Left lobe of liver (tissue), 2 donors: ENCODE measurements around the gene NR6A1. TPM values are rescaled to one million over a fixed set of nuclear protein-coding genes. Genes with fewer than 3 reads are reported as not detected.
"Not testable (repeated sequence)": the region's sequence is repeated elsewhere in the genome, so short reads cannot be mapped to it uniquely, and the experiment has no call there.

Source experiments
- ATAC-seq: fragments of 200-7000 bp; cut with Tn5 transposase; one replicate; pipeline ENCODE4 v1.9.1; 2020; ENCODE audit warnings: mild to moderate bottlenecking, moderate library complexity
- DNase-seq: peaks from one replicate; pipeline ENCODE4 v3.0.0-alpha.2; 2020; ENCODE audit warnings: low spot score
- total RNA-seq: library from RNA; stranded (reverse); gene quantifications from one replicate; pipeline ENCODE4 v1.2.1, GENCODE V29; 2021
- donor health status: DM: no; HTN: no; CAD: no; lungs with moderate emphysema.
- donor health status: DM: no; HTN: yes; CAD: no.

Gene NR6A1
- total RNA-seq, 1 donor from 2014 or later, result 2.4 TPM

GRCh38 chr9:124623966-124624734 lies 147.0 kb downstream of the NR6A1 start:
- no peak for DNase-seq

GRCh38 chr9:124622882-124623281 lies 148.2 kb downstream of the NR6A1 start:
- ATAC-seq (no peak), DNase-seq (no peak)

More at GRCh38 chr9:124623966-124624734, 147.0 kb downstream of the NR6A1 start:
- ATAC-seq, result no peak

- DNase-seq (no peak), ATAC-seq (no peak)
These were observed 149.5 kb downstream of the NR6A1 start for GRCh38 chr9:124621371-124622328.

DNA sequence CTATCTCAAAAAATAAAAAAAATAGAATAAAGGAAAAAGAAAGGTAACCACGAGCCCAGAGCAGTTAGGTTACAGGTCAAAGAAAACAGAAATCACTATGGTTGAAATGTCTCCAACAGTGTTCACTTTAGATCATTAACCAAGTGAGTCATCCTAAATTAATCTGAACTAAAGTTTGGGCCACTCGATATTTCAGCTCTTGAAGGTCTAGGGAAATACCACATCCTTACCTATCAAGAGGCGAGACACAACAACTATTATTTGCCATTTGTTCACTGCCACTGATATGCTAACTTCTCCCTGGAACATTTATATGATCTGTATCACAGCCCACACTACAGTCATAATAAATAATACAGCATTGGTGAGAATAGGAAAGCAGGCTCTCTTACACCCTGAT lies 152.6 kb downstream of the NR6A1 start:
- DNase-seq, result no peak
- peak; percentile 46 for ATAC-seq

- DNase-seq (peak; percentile 81), ATAC-seq (peak; percentile 99)
These were observed 153.5 kb downstream of the NR6A1 start for GRCh38 chr9:124617477-124618141.

DNA sequence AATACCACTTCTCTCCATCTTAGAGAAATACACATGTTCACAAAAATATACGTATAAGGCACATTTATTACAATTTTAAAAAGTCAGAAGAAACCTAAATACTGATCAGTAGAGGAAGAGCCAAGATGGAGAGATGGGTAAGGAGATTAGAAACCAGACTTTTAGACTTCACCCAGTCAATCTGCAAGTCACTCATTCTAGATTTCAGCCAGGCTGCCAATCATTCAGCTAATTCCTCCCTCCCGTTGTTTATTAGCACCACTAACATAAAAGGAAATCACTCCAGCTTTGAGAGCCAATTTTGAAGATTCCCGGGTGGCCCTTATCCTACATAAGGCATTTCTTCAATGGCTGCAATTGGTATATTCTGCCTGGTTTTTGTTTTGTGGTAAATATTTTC lies 154.2 kb downstream of the NR6A1 start:
- ATAC-seq, result no peak
- no peak for DNase-seq

DNA sequence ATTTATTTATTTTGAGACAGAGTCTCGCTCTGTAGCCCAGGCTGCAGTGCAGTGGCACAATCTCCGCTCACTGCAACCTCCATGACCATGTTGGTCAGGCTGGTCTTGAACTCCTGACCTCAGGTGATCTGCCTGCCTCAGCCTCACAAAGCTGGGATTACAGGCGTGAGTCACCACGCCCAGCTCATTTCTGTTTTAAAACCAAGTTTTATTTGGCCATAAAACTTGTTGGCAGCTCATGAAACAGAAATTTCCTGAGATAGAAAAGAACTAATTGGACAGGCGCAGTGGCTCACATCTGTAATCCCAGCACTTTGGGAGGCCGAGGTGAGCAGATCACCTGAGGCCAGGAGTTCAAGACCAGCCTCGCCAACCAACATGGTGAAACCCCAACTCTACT lies 155.3 kb downstream of the NR6A1 start:
- not testable (repeated sequence) for DNase-seq, ATAC-seq

DNA sequence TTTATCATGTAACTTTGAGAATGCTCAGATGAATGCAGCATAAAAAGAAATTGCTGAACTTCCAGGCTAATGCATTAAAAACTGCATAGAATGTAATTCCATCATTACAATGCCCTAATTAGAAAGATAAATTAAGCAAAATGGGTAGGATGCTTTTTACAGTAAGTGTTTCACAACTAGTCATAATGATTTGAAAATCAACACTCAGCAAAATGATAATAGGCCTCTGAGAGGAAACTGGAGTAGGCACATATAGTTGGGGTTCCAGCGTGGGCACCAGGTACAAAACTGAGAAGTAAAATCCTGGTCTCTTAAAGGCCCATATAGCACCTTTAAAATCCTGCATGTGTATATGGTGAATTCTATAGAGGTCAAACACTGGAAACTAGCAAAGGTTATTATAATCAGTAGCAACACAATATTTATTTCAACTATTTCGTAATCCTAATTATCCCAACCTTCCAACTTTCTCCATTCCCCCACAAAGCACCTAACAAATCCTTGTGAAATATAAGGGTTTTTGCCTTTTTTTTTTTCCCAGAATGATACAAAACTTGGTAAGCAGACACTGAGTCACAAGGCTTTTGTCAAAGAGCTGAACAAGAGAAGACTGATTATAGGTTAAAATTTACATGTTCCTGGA lies 155.9 kb downstream of the NR6A1 start:
- ATAC-seq, result no peak
- DNase-seq, result no peak

DNA sequence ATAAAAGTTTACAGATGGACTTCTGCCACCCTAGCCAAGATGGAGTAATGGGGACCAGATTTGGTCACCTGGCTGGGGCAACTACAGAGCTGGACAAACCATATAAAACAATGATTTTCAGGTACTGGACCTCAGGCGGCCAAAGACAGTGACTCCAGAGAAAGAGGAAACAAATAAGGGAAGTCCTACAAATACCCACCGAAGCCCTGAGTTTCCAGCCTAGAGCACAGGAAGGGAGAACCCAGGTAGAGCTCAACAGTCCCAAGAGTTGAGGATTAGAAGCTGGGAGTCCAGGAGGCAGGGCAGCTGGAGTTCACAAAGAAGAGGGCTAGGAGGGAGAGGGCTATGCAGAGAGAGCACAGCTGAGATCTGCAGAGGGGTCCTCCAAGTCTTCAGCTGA lies 157.3 kb downstream of the NR6A1 start:
- DNase-seq (no peak), ATAC-seq (no peak)

DNA sequence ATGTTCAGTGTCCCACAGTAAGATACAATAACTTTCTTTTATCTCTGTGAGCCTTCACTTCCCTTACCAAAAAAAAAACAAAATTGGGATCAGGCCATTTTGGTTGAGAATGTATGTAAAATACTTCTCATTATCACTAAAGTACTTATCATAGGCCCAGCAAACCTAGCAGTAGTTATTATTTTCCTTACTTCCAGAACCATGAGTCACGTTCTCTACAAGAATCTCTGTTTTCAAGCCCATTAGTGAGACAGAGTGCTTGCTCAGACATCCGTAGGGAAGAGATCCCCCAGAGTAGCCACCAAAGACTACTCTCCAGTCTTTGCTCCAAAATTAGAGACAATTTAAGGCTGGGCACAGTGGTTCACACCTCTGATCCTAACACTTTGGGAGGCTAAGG lies 160.0 kb downstream of the NR6A1 start:
- DNase-seq (no peak), ATAC-seq (no peak)

GRCh38 chr9:124606027-124606426 lies 165.1 kb downstream of the NR6A1 start:
- no peak for DNase-seq
- no peak for ATAC-seq

DNA sequence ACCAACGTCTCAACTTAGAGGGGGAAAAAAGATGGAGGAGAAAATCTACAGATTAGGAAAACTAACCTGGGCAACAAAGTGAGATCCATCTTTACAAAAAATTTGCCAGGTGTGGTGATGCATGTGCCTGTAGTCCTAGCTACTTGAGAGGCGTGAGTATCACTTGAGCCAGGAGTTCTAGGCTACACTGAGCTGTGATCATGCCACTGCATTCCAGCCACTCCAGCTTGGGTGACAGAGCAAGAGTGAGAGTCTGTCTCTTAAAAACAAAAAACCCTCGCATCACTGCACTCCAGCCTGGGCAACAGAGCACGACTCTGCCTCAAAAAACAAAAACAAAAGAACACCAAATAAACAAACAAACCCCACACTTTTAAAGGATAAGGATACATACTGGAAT lies 165.9 kb downstream of the NR6A1 start:
- ATAC-seq, result no peak
- no peak for DNase-seq

- ATAC-seq (peak; percentile 31), DNase-seq (no peak)
These were observed 168.5 kb downstream of the NR6A1 start for GRCh38 chr9:124602632-124603031.

DNA sequence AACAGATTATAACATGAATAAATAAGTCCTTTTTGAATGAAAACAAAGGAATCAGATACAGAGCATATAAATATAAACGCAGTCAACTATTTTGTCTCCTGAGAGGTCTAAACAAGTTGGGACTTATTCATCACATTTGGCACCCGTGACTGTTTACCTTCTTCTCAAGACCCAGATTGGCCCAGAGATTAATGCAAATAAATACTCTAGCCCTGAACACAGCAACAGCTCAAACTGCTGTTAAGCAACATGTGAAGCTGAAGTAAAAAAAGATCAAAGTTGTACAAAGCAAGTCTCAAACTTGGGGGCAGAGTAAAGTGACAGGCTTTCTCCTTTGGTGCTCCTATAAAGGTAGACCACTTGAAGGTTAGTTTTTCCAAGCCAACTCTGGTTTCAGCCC lies 168.9 kb downstream of the NR6A1 start:
- DNase-seq (no peak), ATAC-seq (peak; percentile 87)

GRCh38 chr9:124600407-124600806 lies 170.7 kb downstream of the NR6A1 start:
- no peak for ATAC-seq
- DNase-seq, result no peak

- DNase-seq (no peak), ATAC-seq (no peak)
These were observed 171.9 kb downstream of the NR6A1 start for GRCh38 chr9:124599121-124599795.

GRCh38 chr9:124598048-124598447 lies 173.1 kb downstream of the NR6A1 start:
- DNase-seq (no peak), ATAC-seq (no peak)

GRCh38 chr9:124596172-124596839 lies 174.8 kb downstream of the NR6A1 start:
- no peak for ATAC-seq
- no peak for DNase-seq

DNA sequence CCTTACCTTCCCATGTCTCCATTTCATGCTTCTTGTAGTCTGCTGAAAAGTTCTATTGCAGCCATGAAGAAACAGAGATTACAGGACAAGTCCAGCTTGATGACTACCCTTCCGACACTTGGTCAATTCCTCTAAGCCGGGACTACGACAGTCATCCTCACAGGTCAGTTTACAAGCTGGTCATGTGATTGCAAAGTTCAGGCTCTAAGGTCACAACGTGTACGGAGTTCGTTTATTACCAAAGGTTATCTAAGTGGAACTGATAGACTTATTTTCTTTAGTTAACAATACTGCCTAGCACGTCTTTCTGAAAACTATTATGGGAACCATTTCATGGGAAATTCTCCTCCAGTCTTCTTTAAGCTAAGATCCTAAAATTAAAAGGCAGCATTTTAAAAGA lies 175.4 kb downstream of the NR6A1 start:
- DNase-seq, result peak; percentile 72
- peak; percentile 95 for ATAC-seq

GRCh38 chr9:124594673-124595072 lies 176.4 kb downstream of the NR6A1 start:
- no peak for DNase-seq
- peak; percentile 72 for ATAC-seq
